BE2C (cell line): ENCODE results near the gene MFNG.

Source experiments
- DNase-seq: peaks from one replicate; pipeline ENCODE4 v3.0.0-alpha.2; 2020
- H3K27me3 ChIP-seq: fragments of 250-450 bp; sonication (Bioruptor Pico); 2 replicates; pipeline ENCODE4 v1.5.1; 2020; ENCODE audit warnings: mild to moderate bottlenecking
- H3K36me3 ChIP-seq: fragments of 250-450 bp; sonication (Bioruptor Pico); 2 replicates; pipeline ENCODE4 v1.5.1; 2020; ENCODE audit warnings: mild to moderate bottlenecking
- H3K4me1 ChIP-seq: fragments of 250-450 bp; sonication (Bioruptor Pico); 2 replicates; pipeline ENCODE4 v1.5.1; 2020
- H3K4me3 ChIP-seq: 2 replicates; pipeline ENCODE4 v1.5.1; 2011; ENCODE audit warnings: low read depth, low read length
- H3K9me3 ChIP-seq: fragments of 250-450 bp; sonication (Bioruptor Pico); 2 replicates; pipeline ENCODE4 v1.5.1; 2020
- CTCF ChIP-seq: IDR thresholded peaks from 2 replicates; pipeline ENCODE4 v1.5.1; 2012; ENCODE audit warnings: mild to moderate bottlenecking, low read depth, low read length

MFNG gene

GRCh38 chr22:37427711-37428635 is 58.2 kb downstream of the MFNG start:
- no peak for TF ChIP-seq CTCF
- DNase-seq = no peak
- Histone ChIP-seq H3K36me3 (no peaks in the 10 kb centered on the region), H3K4me1 (no peaks in the 10 kb centered on the region), H3K4me3 (no peak overlapping the region), H3K27me3 (peaks cover 63% of the 10 kb centered on the region), H3K9me3 (no peaks in the 10 kb centered on the region)

GRCh38 chr22:37427135-37427710 is 59.0 kb downstream of the MFNG start, which contains the start of gene ELFN2:
ELFN2 (minus strand) TSS chr22:37427479; CDS start chr22:37375534, 51,945 bp downstream.
- H3K9me3 ChIP-seq = no peaks in the 10 kb centered on the region
- H3K4me3 ChIP-seq = no peak within 1 kb of the TSS
- no peaks in the 10 kb centered on the region for H3K4me1 ChIP-seq
- no peaks in the 10 kb centered on the region for H3K36me3 ChIP-seq
- TF ChIP-seq CTCF = no peak
- no peak for DNase-seq
- peaks cover 68% of the 10 kb centered on the region for H3K27me3 ChIP-seq

GRCh38 chr22:37426706-37427134 is 59.5 kb downstream of the MFNG start:
- H3K27me3 ChIP-seq = peaks cover 71% of the 10 kb centered on the region

GRCh38 chr22:37425800-37426705 is 60.1 kb downstream of the MFNG start:
- Histone ChIP-seq H3K9me3 (no peaks in the 10 kb centered on the region), H3K36me3 (no peaks in the 10 kb centered on the region), H3K27me3 (peaks cover 78% of the 10 kb centered on the region), H3K4me3 (no peak overlapping the region), H3K4me1 (no peaks in the 10 kb centered on the region)
- no peak for TF ChIP-seq CTCF
- no peak for DNase-seq

More at GRCh38 chr22:37426706-37427134, 59.5 kb downstream of the MFNG start:
- Histone ChIP-seq H3K36me3 (no peaks in the 10 kb centered on the region), H3K4me1 (no peaks in the 10 kb centered on the region), H3K9me3 (no peaks in the 10 kb centered on the region), H3K4me3 (no peak overlapping the region)
- DNase-seq = no peak
- no peak for TF ChIP-seq CTCF

- no peak for TF ChIP-seq CTCF
- H3K4me3 ChIP-seq = no peak overlapping the region
- no peak for DNase-seq
- no peaks in the 10 kb centered on the region for H3K9me3 ChIP-seq
- H3K36me3 ChIP-seq = no peaks in the 10 kb centered on the region
- no peaks in the 10 kb centered on the region for H3K4me1 ChIP-seq
- H3K27me3 ChIP-seq = peaks cover 85% of the 10 kb centered on the region
Measured at GRCh38 chr22:37425369-37425768, 60.8 kb downstream of the MFNG start.
